Lung (tissue), 12 donors: ENCODE measurements around the gene FUNDC2. TPM values are rescaled to one million over a fixed set of nuclear protein-coding genes. Genes with fewer than 3 reads are reported as not detected.
"Not testable (repeated sequence)": the region's sequence is repeated elsewhere in the genome, so short reads cannot be mapped to it uniquely, and the experiment has no call there.

Experiments
- ATAC-seq: fragments of 200-7000 bp; cut with Tn5 transposase; one replicate; pipeline ENCODE4 v1.9.1; 2020; ENCODE audit warnings: moderate number of reproducible peaks; ENCODE audit not compliant: insufficient read depth, low FRiP score
- DNase-seq, 3 donors: peaks; one replicate each; pipeline ENCODE4 v3.0.0-alpha.2; 2013 to 2017
- H3K27ac ChIP-seq, 2 donors: one replicate each; pipeline ENCODE4 v1.5.1; 2013; ENCODE audit warnings: mild to moderate bottlenecking in 2 of 2, moderate library complexity in 2 of 2, control low read depth in 1 of 2, inconsistent platforms in 1 of 2, low read depth in 1 of 2, low read length in 1 of 2
- H3K27me3 ChIP-seq, 3 donors: one replicate each; pipeline ENCODE4 v1.5.1; 2013; ENCODE audit warnings: low read length in 2 of 3; ENCODE audit not compliant: control insufficient read depth in 3 of 3, insufficient read depth in 3 of 3
- H3K36me3 ChIP-seq, 4 donors: one replicate each; pipeline ENCODE4 v1.5.1; 2013; ENCODE audit warnings: low read length in 4 of 4, mild to moderate bottlenecking in 1 of 4, moderate library complexity in 1 of 4; ENCODE audit not compliant: control insufficient read depth in 4 of 4, insufficient read depth in 4 of 4
- H3K4me1 ChIP-seq, 5 donors: one replicate each; pipeline ENCODE4 v1.5.1; 2013; ENCODE audit warnings: low read length in 5 of 5, mild to moderate bottlenecking in 2 of 5, moderate library complexity in 1 of 5; ENCODE audit not compliant: control insufficient read depth in 5 of 5, insufficient read depth in 5 of 5
- H3K4me3 ChIP-seq: one replicate; pipeline ENCODE4 v1.5.1; 2013; ENCODE audit warnings: mild to moderate bottlenecking, control low read depth, moderate library complexity
- H3K9ac ChIP-seq, 2 donors: one replicate each; pipeline ENCODE4 v1.5.1; 2013; ENCODE audit warnings: low read length in 2 of 2, control low read depth in 1 of 2; ENCODE audit not compliant: insufficient read depth in 1 of 2
- H3K9me3 ChIP-seq, 4 donors: one replicate each; pipeline ENCODE4 v1.5.1; 2013; ENCODE audit warnings: low read length in 3 of 4, mild to moderate bottlenecking in 1 of 4, moderate library complexity in 1 of 4; ENCODE audit not compliant: control insufficient read depth in 4 of 4, insufficient read depth in 3 of 4
- CTCF ChIP-seq: IDR thresholded peaks from 2 replicates; pipeline ENCODE4 v1.5.1; 2012; ENCODE audit warnings: mild to moderate bottlenecking; ENCODE audit errors: control extremely low read depth, extremely low read depth
- whole genome bisulfite sequencing, 2 donors: extraction: QIAGEN DNeasy Blood & Tissue Kit; methylation state at CpG; one replicate each; pipeline ENCODE4 v1.1.7; 2013; 5-methylcytosine and 5-hydroxymethylcytosine counted together
- polyA plus RNA-seq, 2 donors: library from polyadenylated mRNA; stranded (reverse); fragments of 200-250 nt; gene quantifications; one replicate each; pipeline ENCODE4 v1.2.1, GENCODE V29; 2013
- total RNA-seq, 2 donors: library from RNA; depleted of rRNA in 1 of 2; stranded (reverse); fragments of >200 nt in 1 of 2; gene quantifications; one replicate each; pipeline ENCODE4 v1.2.1, GENCODE V29; 2014 to 2021
- donor health status: control.
- donor health status: control.
- donor health status: Bipolar disorder and iron deficiency.
- donor health status: healthy.
- donor health status: DM: yes; HTN: yes; CAD: no.

FUNDC2 gene
- total and polyA plus RNA-seq, 4 donors: 43.5 to 106 (median 86.1) TPM

DNA sequence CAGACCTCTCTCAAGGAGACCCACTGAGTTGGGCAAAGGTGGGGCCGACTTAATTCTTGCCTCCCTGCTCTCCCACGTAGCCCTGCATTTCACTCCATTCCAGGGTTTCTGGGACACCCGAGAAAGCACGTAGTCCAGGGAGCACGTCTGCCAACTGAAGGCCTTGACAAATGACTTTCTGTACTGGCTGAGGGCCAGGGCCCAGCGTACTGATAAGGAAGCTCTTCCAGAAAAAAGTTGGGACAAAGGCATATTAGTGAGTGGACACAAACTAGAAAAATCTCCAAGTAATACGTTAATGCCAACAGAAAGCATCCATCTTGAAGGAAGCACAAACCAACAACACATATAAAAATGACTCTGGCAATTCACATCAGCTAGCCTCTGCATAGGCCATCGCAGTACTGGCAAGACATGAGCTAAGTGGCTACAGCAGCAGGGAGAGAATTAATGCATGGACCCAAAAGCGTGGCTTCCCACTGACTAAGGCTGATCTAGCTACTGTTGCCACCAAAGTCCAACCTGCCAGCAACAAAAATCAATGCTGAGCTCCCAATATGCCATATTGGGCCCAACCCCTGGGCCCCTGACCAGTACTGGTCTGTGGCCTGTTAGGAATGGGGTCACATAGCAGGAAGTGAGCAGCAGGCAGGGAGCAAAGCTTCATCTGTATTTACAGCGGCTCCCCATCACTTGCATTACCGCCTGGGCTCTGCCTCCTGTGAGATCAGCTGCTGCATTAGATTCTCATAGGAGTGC, 19.6 kb upstream of the FUNDC2 start:
- H3K27me3 ChIP-seq, H3K36me3 ChIP-seq, H3K4me3 ChIP-seq, ATAC-seq, H3K9me3 ChIP-seq, H3K9ac ChIP-seq: not testable (repeated sequence)
- H3K27ac ChIP-seq: peak overlapping the region in 1 of 2 donors; percentile 56
- 57 to 74% methylated on average over 6 of the region's 11 CpGs for WGBS, 2 donors
- peaks cover 0 to 13% (median 0%) of the 10 kb centered on the region in 5 donors for H3K4me1 ChIP-seq
- DNase-seq: peak in 2 of 3 donors; percentile 30 to 33

GRCh38 chrX:155008578-155008977, 18.1 kb upstream of the FUNDC2 start:
- not testable (repeated sequence) for DNase-seq, H3K27me3 ChIP-seq, H3K9me3 ChIP-seq, H3K27ac ChIP-seq, ATAC-seq, H3K36me3 ChIP-seq, H3K9ac ChIP-seq, H3K4me3 ChIP-seq
- H3K4me1 ChIP-seq: peaks cover 0 to 13% (median 0%) of the 10 kb centered on the region in 5 donors
- 89 to 100% methylated on average over 3 to 4 of the region's 12 CpGs for WGBS, 2 donors

- peaks cover 0 to 9% (median 0%) of the 10 kb centered on the region in 5 donors for H3K4me1 ChIP-seq
- DNase-seq: peak in 2 of 3 donors; percentile 60 to 66
- peak overlapping the region in 1 of 2 donors; percentile 45 for H3K27ac ChIP-seq
- TF ChIP-seq CTCF: no peak
- no peak for ATAC-seq
- H3K9me3 ChIP-seq: peaks cover 0 to 4% (median 0%) of the 10 kb centered on the region in 4 donors
- WGBS, 2 donors: 54 to 66% methylated on average over 3 of the region's 3 CpGs
- no peaks in the 10 kb centered on the region for H3K27me3 ChIP-seq
- no peaks in the 10 kb centered on the region for H3K36me3 ChIP-seq
- H3K9ac ChIP-seq: no peak overlapping the region
- no peak overlapping the region for H3K4me3 ChIP-seq
Measured at GRCh38 chrX:155009994-155010472, 16.6 kb upstream of the FUNDC2 start.

DNA sequence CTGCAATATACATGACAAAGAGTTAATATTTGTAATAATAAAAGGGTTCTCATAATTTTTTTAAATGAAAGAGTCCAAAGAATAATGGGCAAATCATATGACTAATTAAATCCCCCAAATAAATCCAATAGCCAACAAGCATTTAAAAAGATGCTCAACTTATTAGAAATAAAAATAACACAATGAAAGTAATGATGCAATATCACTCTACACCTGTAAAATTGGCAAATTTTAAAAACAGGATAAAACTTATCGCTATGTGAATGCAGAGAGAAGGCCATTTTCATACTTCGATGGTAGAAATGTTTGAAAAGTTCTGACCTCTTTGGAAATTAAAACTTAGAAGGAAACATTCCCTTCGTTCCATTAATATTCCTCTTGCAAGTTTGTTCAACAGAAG, 6.1 kb upstream of the FUNDC2 start:
- H3K27ac ChIP-seq: no peak overlapping the region
- no peak for TF ChIP-seq CTCF

More for the DNA sequence above, 6.1 kb upstream of the FUNDC2 start:
- H3K9ac ChIP-seq: no peak overlapping the region
- no peak for ATAC-seq
- H3K36me3 ChIP-seq: no peaks in the 10 kb centered on the region
- peaks cover 0 to 2% (median 0%) of the 10 kb centered on the region in 4 donors for H3K9me3 ChIP-seq
- H3K27me3 ChIP-seq: no peaks in the 10 kb centered on the region
- no peak for DNase-seq
- H3K4me1 ChIP-seq: peaks cover 0 to 2% (median 0%) of the 10 kb centered on the region in 5 donors
- 82 to 98% methylated on average over 3 of the region's 3 CpGs for WGBS, 2 donors
- H3K4me3 ChIP-seq: no peak overlapping the region
